NCI-H446 treated with DMSO at 0.1 percent for 48 hours (cell line): ENCODE data around the gene DPM3.

Source experiments
- DNase-seq: peaks from one replicate; lab custom pipeline; 2025; lab: John Stamatoyannopoulos, UW

Gene DPM3

GRCh38 chr1:155093911-155094621 lies 46.3 kb downstream of the DPM3 start:
- peak; percentile 77 for DNase-seq

- DNase-seq, result no peak
Observed at GRCh38 chr1:155092641-155093040, 47.7 kb downstream of the DPM3 start.

- DNase-seq, result no peak
Observed at GRCh38 chr1:155092131-155092530, 48.2 kb downstream of the DPM3 start.

GRCh38 chr1:155091071-155092051 lies 49.0 kb downstream of the DPM3 start:
- DNase-seq, result peak; percentile 45
